Hematopoietic multipotent progenitor cell (in vitro differentiated cells): ENCODE results near the gene CD244. TPM values are rescaled to one million over a fixed set of nuclear protein-coding genes. Genes with fewer than 3 reads are reported as not detected.

Source experiments
- DNase-seq, 3 donors: peaks; one replicate each; pipeline ENCODE4 v3.0.0-alpha.2; 2011 to 2015; ENCODE audit warnings: low read depth in 2 of 3, low spot score in 2 of 3
- total RNA-seq: library from RNA; depleted of rRNA; stranded (reverse); fragments of >200 nt; gene quantifications from one replicate; pipeline ENCODE4 v1.2.3, GENCODE V29; 2012

Gene CD244
- total RNA-seq, 1 donor: 35.5 TPM

GRCh38 chr1:160850993-160851392 lies 11.7 kb downstream of the CD244 start:
- no peak for DNase-seq

- no peak for DNase-seq
Measured at GRCh38 chr1:160850541-160850940, 12.1 kb downstream of the CD244 start.

GRCh38 chr1:160846281-160846680 lies 16.4 kb downstream of the CD244 start:
- no peak for DNase-seq

GRCh38 chr1:160844447-160845232 lies 18.0 kb downstream of the CD244 start:
- peak in 2 of 3 donors; percentile 55 to 63 for DNase-seq

- DNase-seq: no peak
Measured at GRCh38 chr1:160841079-160841478, 21.6 kb downstream of the CD244 start.

- no peak for DNase-seq
Measured at GRCh38 chr1:160839746-160840145, 22.9 kb downstream of the CD244 start.

GRCh38 chr1:160838888-160839287 lies 23.8 kb downstream of the CD244 start:
- DNase-seq: no peak

- DNase-seq: peak; percentile 54 to 97 (median 91)
Measured at GRCh38 chr1:160837558-160838205, 25.0 kb downstream of the CD244 start.

- no peak for DNase-seq
Measured at GRCh38 chr1:160836981-160837557, 25.6 kb downstream of the CD244 start.

- DNase-seq: no peak
Measured at GRCh38 chr1:160836561-160836960, 26.1 kb downstream of the CD244 start.

GRCh38 chr1:160835751-160836150 lies 26.9 kb downstream of the CD244 start:
- peak in 1 of 3 donors; percentile 52 for DNase-seq

- DNase-seq: peak in 2 of 3 donors; percentile 62 to 72
Measured at GRCh38 chr1:160834945-160835565, 27.6 kb downstream of the CD244 start.

- peak; percentile 37 to 81 (median 66) for DNase-seq
Measured at GRCh38 chr1:160830321-160831153, 32.1 kb downstream of the CD244 start.

- DNase-seq: no peak
Measured at GRCh38 chr1:160829766-160830165, 32.9 kb downstream of the CD244 start.

- no peak for DNase-seq
Measured at GRCh38 chr1:160827418-160827817, 35.3 kb downstream of the CD244 start.

GRCh38 chr1:160826546-160826945 lies 36.1 kb downstream of the CD244 start:
- DNase-seq: no peak

GRCh38 chr1:160823296-160823695 lies 39.4 kb downstream of the CD244 start:
- DNase-seq: no peak

GRCh38 chr1:160821627-160822026 lies 41.1 kb downstream of the CD244 start:
- no peak for DNase-seq

- no peak for DNase-seq
Measured at GRCh38 chr1:160819186-160819585, 43.5 kb downstream of the CD244 start.

GRCh38 chr1:160818207-160818937 lies 44.3 kb downstream of the CD244 start:
- no peak for DNase-seq
